Upper lobe of left lung (tissue), 6 donors: ENCODE data around the gene FAM8A1. TPM values are rescaled to one million over a fixed set of nuclear protein-coding genes. Genes with fewer than 3 reads are reported as not detected.

Experiments
- ATAC-seq, 2 donors: fragments of 200-7000 bp; cut with Tn5 transposase; one replicate each; pipeline ENCODE4 v1.9.1; 2022; ENCODE audit warnings: mild to moderate bottlenecking in 2 of 2, moderate library complexity in 2 of 2; ENCODE audit not compliant: low FRiP score in 2 of 2
- DNase-seq, 2 donors: peaks; one replicate each; pipeline ENCODE4 v3.0.0-alpha.2; 2019 to 2020
- H3K27ac ChIP-seq, 4 donors: fragments of 200-600 bp; sonication (generic); one replicate each; pipeline ENCODE4 v1.5.1; 2016 to 2019
- H3K27me3 ChIP-seq, 4 donors: fragments of 200-600 bp; sonication (generic); one replicate each; pipeline ENCODE4 v1.5.1; 2017 to 2019
- H3K36me3 ChIP-seq, 4 donors: fragments of 200-600 bp; sonication (generic); one replicate each; pipeline ENCODE4 v1.5.1; 2016 to 2019
- H3K4me1 ChIP-seq, 4 donors: fragments of 200-600 bp; sonication (generic); one replicate each; pipeline ENCODE4 v1.5.1; 2018 to 2019
- H3K4me3 ChIP-seq, 4 donors: fragments of 200-600 bp; sonication (generic); one replicate each; pipeline ENCODE4 v1.5.1; 2017 to 2019; ENCODE audit warnings: mild to moderate bottlenecking in 2 of 4, moderate library complexity in 1 of 4
- H3K9me3 ChIP-seq, 4 donors: fragments of 200-600 bp; sonication (generic); one replicate each; pipeline ENCODE4 v1.5.1; 2018 to 2019
- CTCF ChIP-seq, 6 experiments: fragments of 450-650 bp in 4 of 6; fragments of 200-600 bp in 2 of 6; sonication (generic) in 2 of 6; IDR thresholded peaks; one replicate each; pipeline ENCODE4 v1.5.1; 2016 to 2019; ENCODE audit warnings: antibody characterized with exemption in 6 of 6
- EP300 ChIP-seq, 4 donors: sonication (generic); formaldehyde crosslinking; IDR thresholded peaks; one replicate each; pipeline ENCODE4 v1.5.1; 2017; ENCODE audit warnings: antibody characterized with exemption in 4 of 4, control low read depth in 2 of 4
- POLR2A ChIP-seq, 4 donors: fragments of 450-650 bp; IDR thresholded peaks; one replicate each; pipeline ENCODE4 v1.5.1; 2016 to 2017; ENCODE audit warnings: antibody characterized with exemption in 4 of 4, mild to moderate bottlenecking in 2 of 4
- POLR2AphosphoS5 ChIP-seq, 2 donors: sonication (generic); formaldehyde crosslinking; IDR thresholded peaks; one replicate each; pipeline ENCODE4 v1.5.1; 2017; ENCODE audit warnings: antibody characterized with exemption in 2 of 2
- WGBS, 2 donors: methylation state at CpG; one replicate each; pipeline ENCODE4 v1.1.5; 2017 to 2018; 5-methylcytosine and 5-hydroxymethylcytosine counted together
- total RNA-seq, 6 donors: library from RNA; depleted of rRNA in 4 of 6; stranded (reverse); fragments of >200 nt in 4 of 6; gene quantifications; one replicate each; pipeline versions ENCODE4 v1.1.0 to v1.2.1, GENCODE V29; 2016 to 2021
- donor health status: DM: no; HTN: no; CAD: no; lungs with moderate emphysema.
- donor health status: DM: no; HTN: yes; CAD: no; lungs with severe emphysema.

FAM8A1 gene
- total RNA-seq, 6 donors from 2014 or later, result 10.5 to 46.1 (median 24.7) TPM

GRCh38 chr6:17612048-17612447, 11.9 kb downstream of the FAM8A1 start:
- TF ChIP-seq EP300 (IDR thresholded peaks at IDR 0.05) (no peak), POLR2AphosphoS5 (IDR thresholded peaks at IDR 0.05) (no peak), CTCF (IDR thresholded peaks at IDR 0.05) (no peak), POLR2A (IDR thresholded peaks at IDR 0.05) (no peak)
- no peak for ATAC-seq

GRCh38 chr6:17615794-17616193, 15.7 kb downstream of the FAM8A1 start:
- no peak overlapping the region for H3K27ac ChIP-seq
- no peaks in the 10 kb centered on the region for H3K27me3 ChIP-seq
- DNase-seq, result no peak
- peaks cover 0 to 46% (median 14%) of the 10 kb centered on the region in 4 donors for H3K36me3 ChIP-seq
- H3K4me3 ChIP-seq, result no peak overlapping the region
- WGBS, 2 donors, result 75 to 79% methylated on average over 4 of the region's 4 CpGs
- H3K9me3 ChIP-seq, result no peaks in the 10 kb centered on the region
- no peaks in the 10 kb centered on the region for H3K4me1 ChIP-seq
- TF ChIP-seq POLR2A (IDR thresholded peaks at IDR 0.05), result no peak
- no peak for TF ChIP-seq CTCF (IDR thresholded peaks at IDR 0.05)
- no peak for TF ChIP-seq EP300 (IDR thresholded peaks at IDR 0.05)
- TF ChIP-seq POLR2AphosphoS5 (IDR thresholded peaks at IDR 0.05), result no peak
- ATAC-seq, result no peak

More at GRCh38 chr6:17612048-17612447, 11.9 kb downstream of the FAM8A1 start:
- H3K9me3 ChIP-seq, result no peaks in the 10 kb centered on the region
- peaks cover 0 to 50% (median 16%) of the 10 kb centered on the region in 4 donors for H3K36me3 ChIP-seq
- H3K27me3 ChIP-seq, result no peaks in the 10 kb centered on the region
- WGBS, 2 donors, result 94 to 96% methylated on average over 4 of the region's 4 CpGs
- H3K27ac ChIP-seq, result no peak overlapping the region
- H3K4me3 ChIP-seq, result no peak overlapping the region
- no peaks in the 10 kb centered on the region for H3K4me1 ChIP-seq
- no peak for DNase-seq

- Histone ChIP-seq H3K36me3 (peaks cover 13 to 69% (median 29%) of the 10 kb centered on the region in 4 donors), H3K9me3 (no peaks in the 10 kb centered on the region), H3K27me3 (no peaks in the 10 kb centered on the region), H3K4me1 (no peaks in the 10 kb centered on the region), H3K4me3 (no peak overlapping the region), H3K27ac (no peak overlapping the region)
- DNase-seq, result no peak
- no peak for ATAC-seq
- WGBS, 2 donors, result 62 to 64% methylated on average over 2 of the region's 2 CpGs
- TF ChIP-seq EP300 (IDR thresholded peaks at IDR 0.05) (no peak), POLR2AphosphoS5 (IDR thresholded peaks at IDR 0.05) (no peak), CTCF (IDR thresholded peaks at IDR 0.05) (no peak), POLR2A (IDR thresholded peaks at IDR 0.05) (no peak)
Observed at GRCh38 chr6:17621003-17621402, 20.9 kb downstream of the FAM8A1 start.

GRCh38 chr6:17622144-17622543, 22.0 kb downstream of the FAM8A1 start:
- TF ChIP-seq CTCF (IDR thresholded peaks at IDR 0.05), result no peak
- no peak for TF ChIP-seq POLR2A (IDR thresholded peaks at IDR 0.05)
- no peak for TF ChIP-seq POLR2AphosphoS5 (IDR thresholded peaks at IDR 0.05)
- TF ChIP-seq EP300 (IDR thresholded peaks at IDR 0.05), result no peak
- H3K4me3 ChIP-seq, result no peak overlapping the region
- 96% methylated on average over 5 of the region's 5 CpGs for whole genome bisulfite sequencing, 2 donors
- no peaks in the 10 kb centered on the region for H3K27me3 ChIP-seq
- H3K36me3 ChIP-seq, result peaks cover 13 to 67% (median 24%) of the 10 kb centered on the region in 4 donors
- DNase-seq (no peak), ATAC-seq (no peak)
- no peaks in the 10 kb centered on the region for H3K9me3 ChIP-seq
- no peaks in the 10 kb centered on the region for H3K4me1 ChIP-seq
- H3K27ac ChIP-seq, result no peak overlapping the region

- Histone ChIP-seq H3K36me3 (peaks cover 13 to 75% (median 28%) of the 10 kb centered on the region in 4 donors), H3K9me3 (no peaks in the 10 kb centered on the region), H3K27me3 (no peaks in the 10 kb centered on the region), H3K4me1 (peaks cover 0 to 9% (median 2%) of the 10 kb centered on the region in 4 donors), H3K27ac (no peak overlapping the region), H3K4me3 (no peak overlapping the region)
- whole genome bisulfite sequencing, 2 donors, result 79 to 92% methylated on average over 1 of the region's 1 CpG
- ATAC-seq (no peak), DNase-seq (no peak)
- TF ChIP-seq CTCF (IDR thresholded peaks at IDR 0.05), result no peak
- no peak for TF ChIP-seq EP300 (IDR thresholded peaks at IDR 0.05)
- no peak for TF ChIP-seq POLR2AphosphoS5 (IDR thresholded peaks at IDR 0.05)
- TF ChIP-seq POLR2A (IDR thresholded peaks at IDR 0.05), result no peak
Observed at GRCh38 chr6:17624396-17624795, 24.3 kb downstream of the FAM8A1 start.
